Measurements from ENCODE around the gene DCAF7.

DNA sequence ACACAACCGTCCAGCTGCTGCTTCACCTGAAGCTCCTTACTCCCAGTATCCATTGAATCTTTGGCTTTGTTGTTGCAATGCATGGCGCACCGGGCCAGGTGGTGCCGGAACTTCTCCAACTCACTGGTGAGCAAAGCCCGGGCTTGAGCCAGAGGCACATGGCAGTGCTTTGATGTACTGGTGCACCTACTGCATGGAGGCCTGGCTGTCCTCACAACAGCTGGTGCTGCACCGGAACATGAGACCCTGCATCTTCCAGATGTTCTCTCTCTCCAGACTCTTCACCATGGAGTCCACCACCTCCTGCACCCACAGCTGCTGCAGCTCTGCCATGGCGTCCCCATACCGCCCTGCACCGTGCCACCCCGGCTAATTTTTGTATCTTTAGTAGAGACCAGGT is 60.6 kb downstream of the DCAF7 start:
- no peak for TF ChIP-seq FOXM1 (IDR thresholded peaks at IDR 0.05; ENCODE audit: borderline replicate concordance)
- no peak for TF ChIP-seq HDGF (IDR thresholded peaks at IDR 0.05; ENCODE audit: borderline replicate concordance)
